Fibroblast of gingiva (primary cell): ENCODE measurements around the gene SLITRK1.

Experiments
- DNase-seq: peaks from one replicate; pipeline ENCODE4 v3.0.0-alpha.2; 2011; ENCODE audit warnings: low read depth

SLITRK1 gene

GRCh38 chr13:83881917-83882605 lies at the start of gene SLITRK1:
Gene SLITRK1 (minus strand): TSS chr13:83882474. CDS start chr13:83881507, 967 bp downstream.
- peak; percentile 59 for DNase-seq

GRCh38 chr13:83929157-83929556 lies 46.9 kb upstream of the SLITRK1 start:
- no peak for DNase-seq

- DNase-seq, result no peak
Observed at GRCh38 chr13:83919775-83920174, 37.5 kb upstream of the SLITRK1 start.

- no peak for DNase-seq
Observed at GRCh38 chr13:83914368-83914767, 32.1 kb upstream of the SLITRK1 start.

- DNase-seq, result no peak
Observed at GRCh38 chr13:83907196-83907989, 25.1 kb upstream of the SLITRK1 start.

- DNase-seq, result no peak
Observed at GRCh38 chr13:83906240-83906820, 24.1 kb upstream of the SLITRK1 start.

GRCh38 chr13:83905641-83906040 lies 23.4 kb upstream of the SLITRK1 start:
- DNase-seq, result no peak

GRCh38 chr13:83895994-83896580 lies 13.8 kb upstream of the SLITRK1 start:
- DNase-seq, result no peak

- no peak for DNase-seq
Observed at GRCh38 chr13:83890358-83890757, 8.1 kb upstream of the SLITRK1 start.

GRCh38 chr13:83884141-83884540 lies 1.9 kb upstream of the SLITRK1 start:
- DNase-seq, result peak; percentile 8

- no peak for DNase-seq
Observed at GRCh38 chr13:83883061-83883523, 818 bp upstream of the SLITRK1 start.

- no peak for DNase-seq
Observed at GRCh38 chr13:83882606-83882959, 309 bp upstream of the SLITRK1 start.

GRCh38 chr13:83881140-83881684 lies 1.1 kb downstream of the SLITRK1 start:
- no peak for DNase-seq

- DNase-seq, result no peak
Observed at GRCh38 chr13:83880275-83881139, 1.8 kb downstream of the SLITRK1 start.

GRCh38 chr13:83879431-83880171 lies 2.7 kb downstream of the SLITRK1 start:
- peak; percentile 1 for DNase-seq

GRCh38 chr13:83878691-83879430 lies 3.4 kb downstream of the SLITRK1 start:
- DNase-seq, result no peak

GRCh38 chr13:83877651-83878355 lies 4.5 kb downstream of the SLITRK1 start:
- no peak for DNase-seq

- no peak for DNase-seq
Observed at GRCh38 chr13:83876546-83876945, 5.7 kb downstream of the SLITRK1 start.

GRCh38 chr13:83867708-83868107 lies 14.6 kb downstream of the SLITRK1 start:
- no peak for DNase-seq
